VCaP (cell line): ENCODE measurements around the gene S100A2.

Experiments
- H3K27ac ChIP-seq: fragments of 450-650 bp; 2 replicates; pipeline ENCODE4 v1.5.1; 2017
- CTCF ChIP-seq: fragments of 450-650 bp; conservative IDR thresholded peaks from 2 replicates; pipeline ENCODE4 v1.5.1; 2017; ENCODE audit warnings: mild to moderate bottlenecking, moderate library complexity

The S100A2 gene

GRCh38 chr1:153519242-153519641 lies 46.4 kb downstream of the S100A2 start:
- no peak for TF ChIP-seq CTCF
- no peak overlapping the region for H3K27ac ChIP-seq

DNA sequence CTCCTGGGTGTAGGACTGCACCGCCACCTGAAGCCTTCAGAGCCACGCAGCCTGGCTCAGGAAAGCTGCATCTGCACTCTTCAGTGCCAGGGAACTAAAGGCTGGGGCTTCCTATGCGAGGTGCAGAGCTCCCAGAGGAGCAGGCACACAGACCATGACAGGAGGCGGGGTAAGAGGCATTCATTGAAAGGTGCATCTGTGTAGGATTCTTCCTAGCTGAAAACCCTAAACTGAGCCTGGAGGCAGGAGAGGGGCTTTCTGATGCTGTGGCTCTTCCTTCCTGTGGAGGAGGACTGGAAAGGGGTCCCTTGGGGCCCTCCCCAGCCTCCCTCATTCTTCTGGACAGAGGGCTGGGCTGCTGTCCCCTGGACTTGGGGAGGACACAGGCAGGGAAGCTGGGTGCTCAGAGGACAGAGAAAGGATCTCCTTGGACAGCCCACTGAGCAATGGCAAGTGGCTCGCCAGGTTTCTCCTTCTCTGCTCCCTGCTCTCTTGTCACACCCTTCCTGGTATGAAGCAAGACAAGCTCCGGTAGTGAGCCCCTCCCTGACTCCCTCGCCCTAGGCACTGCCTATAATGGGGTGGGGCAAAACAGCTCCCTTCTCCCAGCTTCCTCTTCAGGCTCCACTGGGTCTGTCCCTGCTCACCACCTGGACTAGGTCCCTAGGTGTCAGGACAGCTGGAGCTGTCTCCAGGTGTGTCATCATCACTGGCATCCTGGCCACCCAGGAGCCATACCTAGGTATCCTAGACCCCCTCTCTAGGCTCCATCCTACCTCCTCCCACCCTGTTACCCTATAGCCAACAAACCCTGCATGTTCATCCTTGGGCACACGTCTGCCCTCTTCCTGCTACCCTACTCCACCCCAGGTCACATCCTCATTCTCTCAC lies 49.9 kb downstream of the S100A2 start:
- H3K27ac ChIP-seq = no peak overlapping the region
- no peak for TF ChIP-seq CTCF

- no peak overlapping the region for H3K27ac ChIP-seq
- no peak for TF ChIP-seq CTCF
Observed at GRCh38 chr1:153513666-153514065, 52.0 kb downstream of the S100A2 start.

GRCh38 chr1:153513023-153513422 lies 52.6 kb downstream of the S100A2 start:
- TF ChIP-seq CTCF = peak; percentile 30; the same call in 1 of the 2 replicates
- no peak overlapping the region for H3K27ac ChIP-seq
